Common myeloid progenitor, CD34-positive (primary cell): ENCODE data around the gene MACROD2.
"Not testable (repeated sequence)": the region's sequence is repeated elsewhere in the genome, so short reads cannot be mapped to it uniquely, and the experiment has no call there.

ENCODE experiments used
- CTCF ChIA-PET: fragments of 350-600 bp; sonication (Branson Sonifier 250); formaldehyde crosslinking; loops from one replicate; lab custom pipeline; 2021; ENCODE audit warnings: antibody characterized with exemption; lab: Charles Lee
- POLR2A ChIA-PET: fragments of 350-600 bp; sonication (Branson Sonifier 250); formaldehyde crosslinking; loops from one replicate; lab custom pipeline; 2021; ENCODE audit warnings: antibody characterized with exemption; lab: Charles Lee
- DNase-seq, 3 donors: peaks; one replicate each; pipeline versions ENCODE4 v3.0.0 to v3.0.0-alpha.2; 2013
- H3K27ac ChIP-seq, 2 experiments: 1 replicate in 1 of 2; 2 replicates in 1 of 2; pipeline ENCODE4 v1.7.0; 2013; ENCODE audit warnings: inconsistent platforms in 2 of 2, low read length in 2 of 2, mild to moderate bottlenecking in 2 of 2, low read depth in 1 of 2, moderate library complexity in 1 of 2; ENCODE audit not compliant: severe bottlenecking in 2 of 2, insufficient read depth in 1 of 2, poor library complexity in 1 of 2
- H3K27me3 ChIP-seq, 5 experiments: replicated peaks in 2 of 5; 1 replicate in 3 of 5; 2 replicates in 2 of 5; pipeline versions ENCODE4 v1.6.1 to v1.7.0; 2013; ENCODE audit warnings: low read length in 4 of 5, mild to moderate bottlenecking in 2 of 5, moderate library complexity in 2 of 5, inconsistent platforms in 1 of 5; ENCODE audit not compliant: insufficient read depth in 5 of 5, control insufficient read depth in 4 of 5
- H3K36me3 ChIP-seq, 4 experiments: 1 replicate in 2 of 4; 2 replicates in 2 of 4; pipeline versions ENCODE4 v1.6.1 to v1.7.0; 2013; ENCODE audit warnings: low read length in 3 of 4, control low read depth in 1 of 4, mild to moderate bottlenecking in 1 of 4; ENCODE audit not compliant: control insufficient read depth in 4 of 4, insufficient read depth in 4 of 4
- H3K4me1 ChIP-seq, 4 experiments: 1 replicate in 3 of 4; 2 replicates in 1 of 4; pipeline versions ENCODE4 v1.6.1 to v1.7.1; 2013; ENCODE audit warnings: low read length in 3 of 4, mild to moderate bottlenecking in 3 of 4, control low read depth in 1 of 4, inconsistent platforms in 1 of 4, moderate library complexity in 1 of 4; ENCODE audit not compliant: control insufficient read depth in 4 of 4, insufficient read depth in 4 of 4; ENCODE audit errors: control extremely low read depth in 1 of 4
- H3K4me3 ChIP-seq, 7 experiments: 1 replicate in 4 of 7; 2 replicates in 3 of 7; pipeline versions ENCODE4 v1.5.1 to v1.7.0; 2013; ENCODE audit warnings: mild to moderate bottlenecking in 7 of 7, low read length in 6 of 7, moderate library complexity in 6 of 7, inconsistent platforms in 2 of 7, low read depth in 2 of 7, control low read depth in 1 of 7; ENCODE audit not compliant: insufficient read depth in 4 of 7, control insufficient read depth in 1 of 7; ENCODE audit errors: extremely low read depth in 1 of 7
- H3K9me3 ChIP-seq, 5 experiments: 1 replicate in 4 of 5; 2 replicates in 1 of 5; pipeline versions ENCODE4 v1.6.1 to v1.7.1; 2013; ENCODE audit warnings: low read length in 4 of 5, mild to moderate bottlenecking in 2 of 5, inconsistent platforms in 1 of 5, low read depth in 1 of 5, moderate library complexity in 1 of 5; ENCODE audit not compliant: control insufficient read depth in 4 of 5, insufficient read depth in 2 of 5; ENCODE audit errors: control extremely low read depth in 1 of 5
- WGBS: methylation state at CpG from one replicate; pipeline ENCODE4 v1.1.5; 2013; ENCODE audit not compliant: insufficient coverage; 5-methylcytosine and 5-hydroxymethylcytosine counted together

Gene MACROD2

DNA sequence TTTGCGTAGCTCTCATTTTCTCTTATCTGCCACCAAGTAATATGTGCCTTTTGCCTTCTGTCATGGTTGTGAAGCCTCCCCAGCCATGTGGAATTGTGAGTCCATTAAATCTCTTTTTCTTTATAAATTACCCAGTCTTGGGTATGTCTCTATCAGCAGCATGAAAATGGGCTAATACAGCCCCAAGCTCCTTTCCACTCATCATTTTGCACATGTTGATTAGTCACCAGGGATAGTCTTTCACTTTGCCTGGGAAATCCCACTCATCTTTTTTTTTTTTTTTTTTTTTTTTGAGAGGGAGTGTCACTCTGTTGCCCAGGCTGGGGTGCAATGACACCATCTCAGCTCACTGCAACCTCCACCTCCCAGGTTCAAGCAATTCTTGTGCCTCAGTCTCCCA is 1541.9 kb downstream of the MACROD2 start:
- H3K27ac ChIP-seq, H3K27me3 ChIP-seq, DNase-seq, POLR2A ChIA-PET, H3K4me1 ChIP-seq, H3K36me3 ChIP-seq, H3K9me3 ChIP-seq, CTCF ChIA-PET, H3K4me3 ChIP-seq: not testable (repeated sequence)
- 100% methylated on average over 1 of the region's 1 CpG for WGBS

DNA sequence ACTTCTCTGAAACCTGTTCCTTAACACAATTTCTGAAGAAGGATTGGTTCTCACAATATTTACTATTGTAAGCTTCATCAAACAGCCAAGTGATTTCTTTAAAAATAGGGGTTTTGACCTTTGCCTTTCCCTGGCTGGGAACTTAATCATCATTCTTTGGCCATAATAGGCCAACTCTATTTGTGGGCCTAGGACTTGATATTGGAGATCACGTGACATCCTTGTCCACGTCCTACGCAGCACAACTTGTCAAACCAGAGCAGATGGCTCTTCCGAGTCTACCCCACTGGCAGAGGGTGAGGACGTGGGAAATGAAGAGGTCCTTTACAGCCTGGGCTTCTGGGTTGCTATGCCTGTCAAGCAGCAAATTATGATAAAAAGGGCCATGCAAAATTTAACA is 1547.3 kb downstream of the MACROD2 start:
- no peaks in the 10 kb centered on the region for H3K4me1 ChIP-seq
- DNase-seq, result no peak
- POLR2A ChIA-PET, result no interaction called here
- H3K4me3 ChIP-seq, result no peak overlapping the region
- no peaks in the 10 kb centered on the region for H3K36me3 ChIP-seq
- no peaks in the 10 kb centered on the region for H3K27me3 ChIP-seq
- whole genome bisulfite sequencing, result 89% methylated on average over 5 of the region's 5 CpGs
- H3K27ac ChIP-seq, result no peak overlapping the region
- peaks cover 0 to 1% (median 0%) of the 10 kb centered on the region in 5 experiments for H3K9me3 ChIP-seq
- CTCF ChIA-PET, result no interaction called here

DNA sequence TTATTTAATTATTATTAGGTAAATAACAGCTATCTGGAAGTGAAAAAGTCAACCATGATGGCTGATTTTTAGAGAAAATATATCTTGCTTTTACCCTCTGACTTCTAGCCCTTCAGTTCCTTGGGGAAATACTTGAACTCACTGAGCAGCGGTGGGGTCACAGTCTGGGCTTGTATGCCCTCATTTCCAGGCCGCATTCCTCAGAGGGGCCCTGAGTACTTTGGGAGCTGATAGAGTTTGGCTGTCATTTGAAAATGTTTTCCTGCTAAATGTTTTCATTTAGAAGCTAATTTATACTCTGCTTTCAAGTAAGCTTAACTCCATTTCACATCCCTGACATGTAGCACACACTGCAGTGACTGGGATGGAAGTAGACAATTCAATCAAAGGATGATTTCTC is 1549.4 kb downstream of the MACROD2 start:
- Histone ChIP-seq H3K27me3 (no peaks in the 10 kb centered on the region), H3K4me1 (no peaks in the 10 kb centered on the region), H3K36me3 (no peaks in the 10 kb centered on the region), H3K27ac (no peak overlapping the region), H3K4me3 (no peak overlapping the region), H3K9me3 (peaks cover 0 to 1% (median 0%) of the 10 kb centered on the region in 5 experiments)
- ChIA-PET POLR2A (no interaction called here), CTCF (interaction anchor here (2.0 kb wide), 1 partner anchor 15 kb away, joined by 4 read pairs; no protein-coding TSS in a partner anchor)
- no peak for DNase-seq
- no CpG with 5 or more reads among the region's 2 CpGs for WGBS

DNA sequence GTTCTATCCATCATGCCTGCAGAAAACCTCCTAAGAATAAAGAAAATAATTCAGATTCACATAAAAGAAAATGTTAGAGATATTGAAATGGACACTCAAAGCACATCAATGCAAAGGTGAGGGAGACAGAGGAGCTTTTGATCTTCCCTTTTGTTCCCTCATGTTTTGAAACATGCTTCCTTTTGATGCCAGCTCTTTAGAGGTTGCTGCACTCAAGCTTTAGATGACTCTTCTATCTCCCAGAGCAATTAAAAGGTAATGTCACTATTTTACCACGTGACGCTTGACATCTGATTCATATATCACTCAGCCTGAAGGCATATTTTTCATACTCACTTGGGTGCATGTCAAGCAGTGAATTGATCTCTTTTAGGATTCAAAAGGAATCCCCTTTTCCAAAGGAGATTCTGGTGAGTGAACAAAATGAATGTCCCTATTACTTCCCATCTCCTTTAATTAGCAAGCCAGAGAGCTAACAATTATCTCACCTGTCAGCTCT is 1551.3 kb downstream of the MACROD2 start:
- CTCF ChIA-PET, result interaction anchor here (2.0 kb wide), 1 partner anchor 17 kb away, joined by 4 read pairs; no protein-coding TSS in a partner anchor
- no peaks in the 10 kb centered on the region for H3K36me3 ChIP-seq
- DNase-seq, result no peak
- POLR2A ChIA-PET, result no interaction called here
- H3K27ac ChIP-seq, result no peak overlapping the region
- WGBS, result 100% methylated on average over 2 of the region's 2 CpGs
- peaks cover 0 to 1% (median 0%) of the 10 kb centered on the region in 5 experiments for H3K9me3 ChIP-seq
- no peaks in the 10 kb centered on the region for H3K4me1 ChIP-seq
- no peaks in the 10 kb centered on the region for H3K27me3 ChIP-seq
- H3K4me3 ChIP-seq, result no peak overlapping the region

DNA sequence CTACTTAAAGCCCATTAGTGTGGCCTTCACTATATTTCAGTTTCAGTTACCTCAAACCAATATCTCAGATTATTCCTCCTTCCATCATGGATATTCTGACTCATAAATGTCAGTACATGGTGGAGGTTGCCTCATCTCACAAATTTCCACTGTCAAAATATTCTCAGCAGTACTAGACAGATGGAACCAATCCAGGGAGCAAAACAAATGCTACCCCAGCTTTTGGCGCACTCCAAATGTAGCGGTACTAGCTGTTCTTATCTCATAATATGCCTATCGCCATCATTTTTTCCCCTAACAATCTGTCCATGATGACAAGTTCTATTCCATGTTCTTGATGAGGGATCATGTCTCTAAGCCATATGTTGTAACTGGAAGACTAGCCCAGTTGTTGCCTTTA is 1551.8 kb downstream of the MACROD2 start:
- 100% methylated on average over 1 of the region's 3 CpGs for WGBS
- DNase-seq, result no peak
- Histone ChIP-seq H3K4me1 (no peaks in the 10 kb centered on the region), H3K27ac (no peak overlapping the region), H3K27me3 (no peaks in the 10 kb centered on the region), H3K9me3 (peaks cover 0 to 2% (median 0%) of the 10 kb centered on the region in 5 experiments), H3K4me3 (no peak overlapping the region), H3K36me3 (no peaks in the 10 kb centered on the region)
- CTCF ChIA-PET, result no interaction called here
- POLR2A ChIA-PET, result no interaction called here

DNA sequence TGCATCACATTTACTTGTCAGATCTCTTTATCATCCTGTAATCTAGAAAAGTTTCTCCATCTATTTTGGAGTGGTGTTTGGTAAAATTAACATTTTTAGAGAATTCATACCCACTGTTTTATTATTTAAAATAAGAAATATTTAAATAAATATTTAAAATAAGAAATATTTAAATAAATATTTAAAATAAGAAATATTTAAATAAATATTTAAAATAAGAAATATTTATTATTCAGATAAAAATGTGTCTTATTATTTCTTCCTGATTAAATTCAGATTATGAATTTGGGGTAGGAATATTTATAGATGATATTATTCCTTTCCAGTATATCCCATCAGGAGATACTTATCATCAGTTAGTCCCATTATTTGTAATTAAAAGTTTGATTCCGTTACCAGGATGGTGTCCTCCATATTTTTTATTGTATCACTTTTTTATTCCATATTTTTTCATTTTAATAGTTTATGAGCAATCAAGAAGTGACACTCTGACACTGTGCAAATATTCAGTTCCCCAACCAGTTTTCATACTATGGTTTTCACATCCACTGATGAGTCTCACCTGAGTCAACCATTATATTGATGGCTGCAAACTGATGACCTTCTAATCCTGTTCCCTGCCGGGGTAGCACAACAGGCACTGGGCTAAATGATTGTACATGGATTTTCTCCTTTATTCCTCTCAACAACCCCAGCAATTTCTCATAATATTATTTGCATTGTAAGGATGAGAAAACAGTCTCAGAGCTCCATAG is 1555.0 kb downstream of the MACROD2 start:
- POLR2A ChIA-PET, result interaction anchor here (0.7 kb wide), 1 partner anchor 19 kb away, joined by 3 read pairs; no protein-coding TSS in a partner anchor
- Histone ChIP-seq H3K4me3 (no peak overlapping the region), H3K27me3 (no peaks in the 10 kb centered on the region), H3K36me3 (no peaks in the 10 kb centered on the region), H3K9me3 (peaks cover 0 to 15% (median 3%) of the 10 kb centered on the region in 5 experiments), H3K27ac (no peak overlapping the region), H3K4me1 (no peaks in the 10 kb centered on the region)
- CTCF ChIA-PET, result no interaction called here
- no CpG with 5 or more reads among the region's 2 CpGs for WGBS
- DNase-seq, result no peak

DNA sequence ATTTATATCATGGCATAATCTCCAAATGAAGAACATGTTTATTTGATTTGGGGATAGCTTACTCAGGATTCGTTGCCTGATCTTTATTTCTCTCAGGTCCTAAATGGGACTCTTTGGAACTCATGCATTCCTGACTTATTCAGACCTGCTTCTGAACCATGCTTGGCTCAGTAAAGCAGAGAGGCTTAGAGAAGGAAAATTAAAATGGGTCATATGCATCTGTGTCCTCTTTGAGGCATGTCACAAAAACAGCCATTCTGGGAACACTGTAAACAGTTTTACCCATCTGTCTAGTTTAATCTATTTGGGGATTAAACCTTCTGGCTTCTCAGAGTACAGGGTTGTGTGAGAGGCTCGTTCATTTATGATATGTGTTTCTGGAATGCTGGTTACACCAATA is 1560.6 kb downstream of the MACROD2 start:
- POLR2A ChIA-PET, result no interaction called here
- no CpG with 5 or more reads among the region's 2 CpGs for WGBS
- CTCF ChIA-PET, result no interaction called here

More for the DNA sequence above, 1560.6 kb downstream of the MACROD2 start:
- H3K36me3 ChIP-seq, result no peaks in the 10 kb centered on the region
- peaks cover 0 to 15% (median 2%) of the 10 kb centered on the region in 5 experiments for H3K9me3 ChIP-seq
- no peak for DNase-seq
- H3K27ac ChIP-seq, result no peak overlapping the region
- no peak overlapping the region for H3K4me3 ChIP-seq
- no peaks in the 10 kb centered on the region for H3K4me1 ChIP-seq
- no peaks in the 10 kb centered on the region for H3K27me3 ChIP-seq
